ENCODE measurements around the gene JAML. TPM values are rescaled to one million over a fixed set of nuclear protein-coding genes. Genes with fewer than 3 reads are reported as not detected.

The JAML gene
- total and polyA plus RNA-seq, 2 of the 4 experiments (the other 2 are of a cell fraction): not detected

GRCh38 chr11:118210323-118210722 is 14.5 kb downstream of the JAML start:
- H3K4me2 ChIP-seq (ENCODE audit: low read depth, low read length): no peak overlapping the region
- in situ Hi-C loops (cut with MboI; ENCODE audit: low sequenced_read_pairs) (no loop called here), intact Hi-C loops (cut with micrococcal nuclease) (no loop called here), dilution Hi-C loops (cut with HindIII; ENCODE audit: low sequenced_read_pairs, unreplicated experiment) (no loop called here)
- H3K4ac ChIP-seq (ENCODE audit: low read depth, low read length): no peak overlapping the region
- no peaks in the 10 kb centered on the region for H3K4me1 ChIP-seq (ENCODE audit: control insufficient read depth, insufficient read depth, low read length)
- no peak overlapping the region for H2BK120ac ChIP-seq (ENCODE audit: low read depth, low read length)
- ATAC-seq (ENCODE audit: low read depth): no peak
- no peak overlapping the region for H3K9ac ChIP-seq (ENCODE audit: low read depth, low read length)
- no peak for DNase-seq
- no peak overlapping the region for H2AK9ac ChIP-seq (replicated peaks; ENCODE audit: low read depth, low read length, poor library complexity)
- no peaks in the 10 kb centered on the region for H3K9me3 ChIP-seq (ENCODE audit: control insufficient read depth, insufficient read depth, low read length)
- no peak overlapping the region for H2AFZ ChIP-seq (replicated peaks; ENCODE audit: low read length, poor library complexity)
- H3K56ac ChIP-seq (ENCODE audit: extremely low read depth, insufficient read depth, low read length): no peak overlapping the region
- H4K5ac ChIP-seq (ENCODE audit: low read depth, low read length): no peak overlapping the region
- POLR2A ChIA-PET (ENCODE audit: unreplicated experiment): no interaction called here
- H3K36me3 ChIP-seq (ENCODE audit: control insufficient read depth, insufficient read depth, low read length): no peaks in the 10 kb centered on the region
- H4K8ac ChIP-seq (ENCODE audit: low read depth in 2 of 2, low read length in 2 of 2): no peak overlapping the region
- no peak overlapping the region for H2BK5ac ChIP-seq (ENCODE audit: low read depth, low read length, poor library complexity, severe bottlenecking)
- H2BK20ac ChIP-seq (ENCODE audit: low read depth, low read length): no peak overlapping the region
- WGBS, 2 experiments (ENCODE audit: extremely low coverage in 2 of 2, insufficient read length in 1 of 2): 17% methylated on average over 2 of the region's 7 CpGs; no CpG with 5 or more reads in 1 of the 2 experiments
- no peak overlapping the region for H3K14ac ChIP-seq (replicated peaks; ENCODE audit: low read depth, low read length)
- no peak overlapping the region for H2BK15ac ChIP-seq (ENCODE audit: low read depth, low read length)
- H3K79me1 ChIP-seq (ENCODE audit: low read depth in 1 of 2, low read length in 2 of 2): no peaks in the 10 kb centered on the region
- CTCF ChIA-PET: no interaction called here
- no peaks in the 10 kb centered on the region for H4K20me1 ChIP-seq (ENCODE audit: insufficient read depth, low read length)
- no peak overlapping the region for H4K91ac ChIP-seq (ENCODE audit: insufficient read depth, low read depth, low read length)
- H3K4me3 ChIP-seq (ENCODE audit: insufficient read depth, low read depth, low read length): no peak overlapping the region
- no peak overlapping the region for H3K27ac ChIP-seq (ENCODE audit: insufficient read depth, low read length)
- H3K27me3 ChIP-seq (ENCODE audit: control insufficient read depth, insufficient read depth, low read length): peaks cover 20% of the 10 kb centered on the region
- no peaks in the 10 kb centered on the region for H3K9me1 ChIP-seq (ENCODE audit: insufficient read depth, low read length)
- TF ChIP-seq, protein P1, sequence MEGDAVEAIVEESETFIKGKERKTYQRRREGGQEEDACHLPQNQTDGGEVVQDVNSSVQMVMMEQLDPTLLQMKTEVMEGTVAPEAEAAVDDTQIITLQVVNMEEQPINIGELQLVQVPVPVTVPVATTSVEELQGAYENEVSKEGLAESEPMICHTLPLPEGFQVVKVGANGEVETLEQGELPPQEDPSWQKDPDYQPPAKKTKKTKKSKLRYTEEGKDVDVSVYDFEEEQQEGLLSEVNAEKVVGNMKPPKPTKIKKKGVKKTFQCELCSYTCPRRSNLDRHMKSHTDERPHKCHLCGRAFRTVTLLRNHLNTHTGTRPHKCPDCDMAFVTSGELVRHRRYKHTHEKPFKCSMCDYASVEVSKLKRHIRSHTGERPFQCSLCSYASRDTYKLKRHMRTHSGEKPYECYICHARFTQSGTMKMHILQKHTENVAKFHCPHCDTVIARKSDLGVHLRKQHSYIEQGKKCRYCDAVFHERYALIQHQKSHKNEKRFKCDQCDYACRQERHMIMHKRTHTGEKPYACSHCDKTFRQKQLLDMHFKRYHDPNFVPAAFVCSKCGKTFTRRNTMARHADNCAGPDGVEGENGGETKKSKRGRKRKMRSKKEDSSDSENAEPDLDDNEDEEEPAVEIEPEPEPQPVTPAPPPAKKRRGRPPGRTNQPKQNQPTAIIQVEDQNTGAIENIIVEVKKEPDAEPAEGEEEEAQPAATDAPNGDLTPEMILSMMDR (conservative IDR thresholded peaks at IDR 0.05; ENCODE audit: low read depth, low read length): no peak
- no peak for TF ChIP-seq BHLHE40 (IDR thresholded peaks at IDR 0.05; ENCODE audit: low read depth, low read length)
- no peak for TF ChIP-seq MAZ (IDR thresholded peaks at IDR 0.05; ENCODE audit: borderline replicate concordance, low read depth, low read length)
- no peak for TF ChIP-seq FOS (IDR thresholded peaks at IDR 0.05; ENCODE audit: low read depth, low read length)
- TF ChIP-seq, protein P2, sequence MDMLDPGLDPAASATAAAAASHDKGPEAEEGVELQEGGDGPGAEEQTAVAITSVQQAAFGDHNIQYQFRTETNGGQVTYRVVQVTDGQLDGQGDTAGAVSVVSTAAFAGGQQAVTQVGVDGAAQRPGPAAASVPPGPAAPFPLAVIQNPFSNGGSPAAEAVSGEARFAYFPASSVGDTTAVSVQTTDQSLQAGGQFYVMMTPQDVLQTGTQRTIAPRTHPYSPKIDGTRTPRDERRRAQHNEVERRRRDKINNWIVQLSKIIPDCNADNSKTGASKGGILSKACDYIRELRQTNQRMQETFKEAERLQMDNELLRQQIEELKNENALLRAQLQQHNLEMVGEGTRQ (IDR thresholded peaks at IDR 0.05; ENCODE audit: low read depth, low read length): no peak
- TF ChIP-seq RCOR1 (IDR thresholded peaks at IDR 0.05; ENCODE audit: insufficient replicate concordance, low read length): no peak
- TF ChIP-seq CEBPB (IDR thresholded peaks at IDR 0.05; ENCODE audit: low read depth, low read length): no peak
- TF ChIP-seq MAFK (IDR thresholded peaks at IDR 0.05; ENCODE audit: low read depth, low read length): no peak
- TF ChIP-seq CHD1 (IDR thresholded peaks at IDR 0.05; ENCODE audit: low read depth, low read length): no peak
- TF ChIP-seq RFX5 (IDR thresholded peaks at IDR 0.05; ENCODE audit: low read depth, low read length): no peak
- no peak for TF ChIP-seq NFE2L2 (IDR thresholded peaks at IDR 0.05; ENCODE audit: low read depth, low read length)
- TF ChIP-seq POLR2A (IDR thresholded peaks at IDR 0.05; ENCODE audit: low read depth, low read length): no peak
- no peak for TF ChIP-seq RAD21 (IDR thresholded peaks at IDR 0.05; ENCODE audit: low read length)
- TF ChIP-seq MXI1 (IDR thresholded peaks at IDR 0.05; ENCODE audit: borderline replicate concordance, low read depth, low read length): no peak
- no peak for TF ChIP-seq ELK1 (IDR thresholded peaks at IDR 0.05; ENCODE audit: borderline replicate concordance, low read depth, low read length)
- no peak for TF ChIP-seq SMC3 (IDR thresholded peaks at IDR 0.05; ENCODE audit: low read depth, low read length)
- no peak overlapping the region for H3K23ac ChIP-seq (ENCODE audit: low read depth, low read length)
- no TSS peak for BruUV-seq (replicated peaks)
- H3K18ac ChIP-seq (ENCODE audit: low read depth, low read length): no peak overlapping the region
- no peak overlapping the region for H2AK5ac ChIP-seq (ENCODE audit: low read depth, low read length)
